DND-41 (cell line): ENCODE measurements around the gene ZCCHC18.

ENCODE experiments used
- EZH2 ChIP-seq: IDR thresholded peaks from 3 replicates; pipeline ENCODE4 v1.6.1; 2012; ENCODE audit warnings: borderline replicate concordance, low read depth, mild to moderate bottlenecking, moderate library complexity, low read length, inconsistent platforms; ENCODE audit not compliant: severe bottlenecking
- TF ChIP-seq, protein P1 (sequence below): IDR thresholded peaks from 2 replicates; pipeline ENCODE4 v1.5.1; 2012; ENCODE audit warnings: borderline replicate concordance, low read length, moderate library complexity, mild to moderate bottlenecking; ENCODE audit not compliant: poor library complexity, severe bottlenecking; ENCODE audit errors: extremely low read depth

DNA sequence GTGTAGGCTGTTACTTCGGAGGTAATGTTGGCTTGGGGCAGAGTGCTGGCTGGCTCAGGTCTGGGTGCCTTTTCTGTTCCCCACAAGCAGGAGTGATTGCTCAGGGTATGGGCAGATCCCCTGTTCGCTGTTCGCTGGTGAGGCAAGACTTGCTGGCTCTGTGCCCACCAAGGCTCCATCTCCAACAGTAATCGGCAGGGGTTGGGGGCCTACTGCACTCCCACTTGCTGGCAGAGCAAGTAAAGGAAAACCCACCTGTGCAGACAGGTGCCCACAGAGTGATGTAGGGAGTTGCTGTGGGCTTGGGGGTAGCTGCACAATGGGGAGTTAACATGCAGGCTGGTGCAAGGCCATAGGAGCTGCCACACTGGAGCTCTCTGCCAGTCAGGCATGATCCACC, 28.3 kb upstream of the ZCCHC18 start:
- TF ChIP-seq, protein P1, sequence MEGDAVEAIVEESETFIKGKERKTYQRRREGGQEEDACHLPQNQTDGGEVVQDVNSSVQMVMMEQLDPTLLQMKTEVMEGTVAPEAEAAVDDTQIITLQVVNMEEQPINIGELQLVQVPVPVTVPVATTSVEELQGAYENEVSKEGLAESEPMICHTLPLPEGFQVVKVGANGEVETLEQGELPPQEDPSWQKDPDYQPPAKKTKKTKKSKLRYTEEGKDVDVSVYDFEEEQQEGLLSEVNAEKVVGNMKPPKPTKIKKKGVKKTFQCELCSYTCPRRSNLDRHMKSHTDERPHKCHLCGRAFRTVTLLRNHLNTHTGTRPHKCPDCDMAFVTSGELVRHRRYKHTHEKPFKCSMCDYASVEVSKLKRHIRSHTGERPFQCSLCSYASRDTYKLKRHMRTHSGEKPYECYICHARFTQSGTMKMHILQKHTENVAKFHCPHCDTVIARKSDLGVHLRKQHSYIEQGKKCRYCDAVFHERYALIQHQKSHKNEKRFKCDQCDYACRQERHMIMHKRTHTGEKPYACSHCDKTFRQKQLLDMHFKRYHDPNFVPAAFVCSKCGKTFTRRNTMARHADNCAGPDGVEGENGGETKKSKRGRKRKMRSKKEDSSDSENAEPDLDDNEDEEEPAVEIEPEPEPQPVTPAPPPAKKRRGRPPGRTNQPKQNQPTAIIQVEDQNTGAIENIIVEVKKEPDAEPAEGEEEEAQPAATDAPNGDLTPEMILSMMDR, result no peak
- no peak for TF ChIP-seq EZH2
